ENCODE data around the gene HOXB1. TPM values are rescaled to one million over a fixed set of nuclear protein-coding genes. Genes with fewer than 3 reads are reported as not detected.

Gene HOXB1
- total and polyA plus RNA-seq, 2 of the 13 experiments (the other 11 are each of a cell fraction or from before 2014, with no cell fraction given) = not detected

DNA sequence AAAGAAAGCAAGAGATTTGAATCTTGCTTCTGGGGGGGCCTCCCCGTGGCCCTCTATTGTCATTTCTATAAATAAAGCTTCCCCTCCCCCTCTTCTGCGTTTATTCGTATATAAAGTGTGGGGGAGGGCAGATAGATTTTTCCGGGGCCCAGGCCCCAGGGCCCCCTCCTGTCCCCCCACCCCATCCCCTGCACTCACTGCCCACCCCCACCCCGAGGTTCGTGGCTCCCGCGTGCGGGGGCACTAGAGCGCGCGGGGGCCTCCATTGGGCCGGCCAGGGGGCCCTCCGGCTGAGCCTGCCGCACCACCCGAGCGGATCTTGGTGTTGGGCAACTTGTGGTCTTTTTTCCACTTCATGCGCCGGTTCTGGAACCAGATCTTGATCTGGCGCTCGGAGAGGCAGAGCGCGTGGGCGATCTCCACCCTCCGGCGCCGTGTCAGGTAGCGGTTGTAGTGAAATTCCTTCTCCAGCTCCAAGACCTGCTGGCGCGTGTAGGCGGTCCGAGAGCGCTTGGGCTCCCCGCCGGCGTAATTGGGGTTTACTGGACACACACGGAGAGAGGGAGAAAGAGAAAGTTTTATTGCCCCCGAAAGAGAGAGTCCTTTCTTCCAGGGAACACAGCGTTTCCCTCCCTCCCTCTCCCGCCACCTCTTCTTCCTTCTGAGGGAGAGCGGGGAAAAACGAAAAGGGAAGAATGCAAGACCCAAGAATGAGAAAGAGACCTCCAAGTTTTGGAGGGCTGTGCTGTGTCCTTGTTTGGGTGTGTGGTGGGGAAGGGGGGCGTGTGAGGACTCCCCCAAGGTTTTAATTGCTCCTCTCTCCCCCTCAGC, 45.9 kb upstream of the HOXB1 start (continued):
- TF ChIP-seq ISX (CRISPR knock-in tag; conservative IDR thresholded peaks at IDR 0.05) (no peak), ZNF484 (CRISPR knock-in tag; IDR thresholded peaks at IDR 0.05; ENCODE audit: borderline replicate concordance, low read depth) (no peak), ZNF296 (CRISPR knock-in tag; conservative IDR thresholded peaks at IDR 0.05) (no peak)

DNA sequence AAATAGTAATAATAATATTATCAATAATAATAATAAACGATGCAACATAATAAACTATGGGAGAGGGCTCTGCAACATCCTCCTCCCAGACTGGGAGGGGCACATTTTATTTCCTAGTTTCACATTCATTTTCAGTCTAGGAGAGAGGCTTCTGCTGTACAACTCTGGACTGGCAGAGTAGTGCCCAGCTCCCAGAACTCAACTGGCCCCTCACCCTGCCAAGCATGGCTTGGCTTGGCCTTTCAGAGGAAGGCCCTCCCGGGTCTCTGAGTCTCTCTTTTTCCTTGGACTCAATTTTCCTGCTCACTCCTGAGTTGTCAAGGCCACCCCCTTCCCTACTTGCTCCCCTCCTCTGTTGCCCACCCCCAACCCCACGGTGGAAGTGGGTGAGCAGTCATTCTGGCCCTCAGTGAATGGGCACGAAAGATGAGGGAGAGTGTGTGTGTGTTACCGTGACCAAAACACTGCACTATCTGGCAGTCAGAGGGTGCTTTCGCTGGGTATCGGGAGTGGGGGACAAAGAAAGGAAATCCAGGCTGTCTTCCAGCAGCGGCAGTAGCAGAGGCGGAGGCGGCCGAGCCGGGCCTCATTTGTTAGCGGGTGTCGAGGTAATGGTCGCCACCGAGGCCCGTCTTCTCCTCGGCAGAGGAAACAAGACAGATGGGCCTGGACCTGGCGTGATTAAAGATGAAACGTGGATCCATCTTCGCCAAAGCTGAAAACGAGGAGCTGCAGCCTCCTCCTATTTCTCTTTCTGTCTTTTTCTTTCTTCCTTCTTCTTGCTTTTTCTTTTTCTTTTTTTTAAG, 45.1 kb upstream of the HOXB1 start:
- no peaks in the 10 kb centered on the region for H4K20me1 ChIP-seq (ENCODE audit: insufficient read depth, low read length)
- TF ChIP-seq ZNF841 (CRISPR knock-in tag; IDR thresholded peaks at IDR 0.05; ENCODE audit: borderline replicate concordance) = no peak
- no peak for TF ChIP-seq PRMT3 (CRISPR knock-in tag; IDR thresholded peaks at IDR 0.05; ENCODE audit: borderline replicate concordance, low read depth)
- TF ChIP-seq ZSCAN12 (CRISPR knock-in tag; IDR thresholded peaks at IDR 0.05) = no peak
- TF ChIP-seq, protein P1, sequence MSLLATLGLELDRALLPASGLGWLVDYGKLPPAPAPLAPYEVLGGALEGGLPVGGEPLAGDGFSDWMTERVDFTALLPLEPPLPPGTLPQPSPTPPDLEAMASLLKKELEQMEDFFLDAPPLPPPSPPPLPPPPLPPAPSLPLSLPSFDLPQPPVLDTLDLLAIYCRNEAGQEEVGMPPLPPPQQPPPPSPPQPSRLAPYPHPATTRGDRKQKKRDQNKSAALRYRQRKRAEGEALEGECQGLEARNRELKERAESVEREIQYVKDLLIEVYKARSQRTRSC (CRISPR knock-in tag; IDR thresholded peaks at IDR 0.05; ENCODE audit: low read depth) = no peak
- TF ChIP-seq, protein P2, sequence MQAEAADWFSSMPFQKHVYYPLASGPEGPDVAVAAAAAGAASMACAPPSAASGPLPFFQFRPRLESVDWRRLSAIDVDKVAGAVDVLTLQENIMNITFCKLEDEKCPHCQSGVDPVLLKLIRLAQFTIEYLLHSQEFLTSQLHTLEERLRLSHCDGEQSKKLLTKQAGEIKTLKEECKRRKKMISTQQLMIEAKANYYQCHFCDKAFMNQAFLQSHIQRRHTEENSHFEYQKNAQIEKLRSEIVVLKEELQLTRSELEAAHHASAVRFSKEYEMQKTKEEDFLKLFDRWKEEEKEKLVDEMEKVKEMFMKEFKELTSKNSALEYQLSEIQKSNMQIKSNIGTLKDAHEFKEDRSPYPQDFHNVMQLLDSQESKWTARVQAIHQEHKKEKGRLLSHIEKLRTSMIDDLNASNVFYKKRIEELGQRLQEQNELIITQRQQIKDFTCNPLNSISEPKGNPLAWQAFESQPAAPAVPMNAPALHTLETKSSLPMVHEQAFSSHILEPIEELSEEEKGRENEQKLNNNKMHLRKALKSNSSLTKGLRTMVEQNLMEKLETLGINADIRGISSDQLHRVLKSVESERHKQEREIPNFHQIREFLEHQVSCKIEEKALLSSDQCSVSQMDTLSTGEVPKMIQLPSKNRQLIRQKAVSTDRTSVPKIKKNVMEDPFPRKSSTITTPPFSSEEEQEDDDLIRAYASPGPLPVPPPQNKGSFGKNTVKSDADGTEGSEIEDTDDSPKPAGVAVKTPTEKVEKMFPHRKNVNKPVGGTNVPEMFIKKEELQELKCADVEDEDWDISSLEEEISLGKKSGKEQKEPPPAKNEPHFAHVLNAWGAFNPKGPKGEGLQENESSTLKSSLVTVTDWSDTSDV (CRISPR knock-in tag; IDR thresholded peaks at IDR 0.05) = no peak
- no peak for TF ChIP-seq ISX (CRISPR knock-in tag; conservative IDR thresholded peaks at IDR 0.05)
- TF ChIP-seq KMT2A (CRISPR knock-in tag; IDR thresholded peaks at IDR 0.05) = no peak
- 41% methylated on average over 22 of the region's 22 CpGs for WGBS (ENCODE audit: low lambda C conversion rate)
- in situ Hi-C loops (cut with HindIII; ENCODE audit: extremely low pct_ligation_motif_present, low pct_unique_long_range_greater_than_20kb) = no loop called here
- intact Hi-C loops (cut with micrococcal nuclease; ENCODE audit: unreplicated experiment) = no loop called here
- H3K9me3 ChIP-seq (ENCODE audit: low read length) = no peaks in the 10 kb centered on the region
- no peak for DNase-seq (ENCODE audit: low spot score)
- no peak overlapping the region for H2AFZ ChIP-seq (ENCODE audit: low read length)
- no peaks in the 10 kb centered on the region for H3K36me3 ChIP-seq (replicated peaks in 1 of 2; ENCODE audit: control insufficient read depth in 1 of 2, insufficient read depth in 2 of 2, low read length in 2 of 2)
- no peak for FAIRE-seq
- peaks cover 29 to 89% of the 10 kb centered on the region in 2 experiments for H3K27me3 ChIP-seq (ENCODE audit: control insufficient read depth in 1 of 2, insufficient read depth in 2 of 2, low read length in 2 of 2)
- H3K9ac ChIP-seq (ENCODE audit: insufficient read depth, low read depth, low read length) = no peak overlapping the region
- H3K27ac ChIP-seq (ENCODE audit: extremely low read length, insufficient read depth, low read length) = no peak overlapping the region
- H3K79me2 ChIP-seq (ENCODE audit: insufficient read depth, low read length) = no peaks in the 10 kb centered on the region
- no peak for ATAC-seq
- H3K4me3 ChIP-seq (replicated peaks in 1 of 3; ENCODE audit: insufficient read depth in 1 of 3, low read depth in 2 of 3, low read length in 3 of 3) = no peak overlapping the region
- ChIA-PET POLR2A (no interaction called here), CTCF (ENCODE audit: low intra/inter-chr PET ratio, low total read pairs) (no interaction called here)
- H3K4me1 ChIP-seq (ENCODE audit: insufficient read depth, low read length) = no peaks in the 10 kb centered on the region
- no TSS peak for BruUV-seq (replicated peaks)
- H3K4me2 ChIP-seq (ENCODE audit: low read depth, low read length) = no peak overlapping the region
